Measurements from ENCODE around the gene MCF2L2. TPM values are rescaled to one million over a fixed set of nuclear protein-coding genes. Genes with fewer than 3 reads are reported as not detected.

The MCF2L2 gene
- total and polyA plus RNA-seq, 2 of the 13 experiments (the other 11 are each of a cell fraction or from before 2014, with no cell fraction given) = not detected

GRCh38 chr3:183270344-183270743 lies 158.1 kb downstream of the MCF2L2 start:
- DNase-seq (ENCODE audit: low spot score) = no peak
- Histone ChIP-seq H4K20me1 (ENCODE audit: insufficient read depth, low read length) (no peaks in the 10 kb centered on the region), H3K4me2 (ENCODE audit: low read depth, low read length) (no peak overlapping the region), H3K36me3 (replicated peaks in 1 of 2; ENCODE audit: control insufficient read depth in 1 of 2, insufficient read depth in 2 of 2, low read length in 2 of 2) (no peaks in the 10 kb centered on the region), H3K27ac (ENCODE audit: extremely low read length, insufficient read depth, low read length) (no peak overlapping the region), H3K79me2 (ENCODE audit: insufficient read depth, low read length) (no peaks in the 10 kb centered on the region), H2AFZ (ENCODE audit: low read length) (no peak overlapping the region), H3K4me3 (replicated peaks in 1 of 3; ENCODE audit: insufficient read depth in 1 of 3, low read depth in 2 of 3, low read length in 3 of 3) (no peak overlapping the region), H3K9me3 (ENCODE audit: low read length) (no peaks in the 10 kb centered on the region), H3K4me1 (ENCODE audit: insufficient read depth, low read length) (peaks cover 12% of the 10 kb centered on the region), H3K9ac (ENCODE audit: insufficient read depth, low read depth, low read length) (no peak overlapping the region), H3K27me3 (ENCODE audit: control insufficient read depth in 1 of 2, insufficient read depth in 2 of 2, low read length in 2 of 2) (peaks cover 1 to 8% of the 10 kb centered on the region in 2 experiments; a peak in 3 of 5 replicates)
- TF ChIP-seq PITX1 (CRISPR knock-in tag; IDR thresholded peaks at IDR 0.05) (no peak), ZNF788 (CRISPR knock-in tag; IDR thresholded peaks at IDR 0.05; ENCODE audit: borderline replicate concordance) (no peak), ZNF550 (CRISPR knock-in tag; IDR thresholded peaks at IDR 0.05; ENCODE audit: borderline replicate concordance) (no peak), ZNF468 (CRISPR knock-in tag; IDR thresholded peaks at IDR 0.05) (no peak), RCOR2 (CRISPR knock-in tag; IDR thresholded peaks at IDR 0.05) (no peak), SRSF4 (IDR thresholded peaks at IDR 0.05; ENCODE audit: low read depth, low read length, poor library complexity, severe bottlenecking) (no peak), ZNF644 (CRISPR knock-in tag; IDR thresholded peaks at IDR 0.05; ENCODE audit: low read depth) (no peak), RFX1 (IDR thresholded peaks at IDR 0.05) (no peak), AKAP8 (CRISPR knock-in tag; IDR thresholded peaks at IDR 0.05) (no peak), TBL1XR1 (IDR thresholded peaks at IDR 0.05; ENCODE audit: borderline replicate concordance, low read length, partially characterized antibody) (no peak), AGO2 (optimal IDR thresholded peaks at IDR 0.05; ENCODE audit: low read depth, low read length) (no peak), SIX4 (CRISPR knock-in tag; IDR thresholded peaks at IDR 0.05) (no peak), IKZF1 (IDR thresholded peaks at IDR 0.05) (no peak), ZNF496 (CRISPR knock-in tag; IDR thresholded peaks at IDR 0.05; ENCODE audit: insufficient replicate concordance) (no peak)
- TF ChIP-seq, protein P1, sequence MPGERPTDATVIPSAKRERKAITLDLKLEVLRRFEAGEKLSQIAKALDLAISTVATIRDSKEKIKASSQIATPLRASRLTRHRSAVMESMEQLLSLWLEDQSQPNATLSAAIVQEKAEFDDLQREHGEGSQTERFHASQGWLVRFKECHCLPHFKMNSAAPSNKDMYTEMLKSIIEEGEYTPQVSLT (CRISPR knock-in tag; IDR thresholded peaks at IDR 0.05; ENCODE audit: borderline replicate concordance, low read depth) = no peak
- no peak for ATAC-seq
- CTCF ChIA-PET (ENCODE audit: low intra/inter-chr PET ratio, low total read pairs) = no interaction called here
- 10% methylated on average over 7 of the region's 7 CpGs for WGBS (ENCODE audit: low lambda C conversion rate)
- BruUV-seq (replicated peaks) = no TSS peak
- no peak for FAIRE-seq
- intact Hi-C loops (cut with micrococcal nuclease; ENCODE audit: unreplicated experiment) = no loop called here
- in situ Hi-C loops (cut with HindIII; ENCODE audit: extremely low pct_ligation_motif_present, low pct_unique_long_range_greater_than_20kb) = no loop called here
- POLR2A ChIA-PET = no interaction called here

All from HepG2 (cell line).